Type B pancreatic cell (in vitro differentiated cells): ENCODE measurements around the gene CTNNA3. TPM values are rescaled to one million over a fixed set of nuclear protein-coding genes. Genes with fewer than 3 reads are reported as not detected.

Source experiments
- DNase-seq: peaks from one replicate; pipeline ENCODE4 v3.0.0; 2021; ENCODE audit warnings: mixed read lengths; ENCODE audit not compliant: unreplicated experiment; ENCODE audit errors: extremely low spot score
- H3K27ac Mint-ChIP-seq: 2 replicates; pipeline ENCODE4 v1.8.0; 2021; ENCODE audit warnings: mild to moderate bottlenecking, mixed read lengths
- H3K27me3 Mint-ChIP-seq: 2 replicates; pipeline ENCODE4 v1.8.0; 2021; ENCODE audit warnings: mixed read lengths
- H3K36me3 Mint-ChIP-seq: 2 replicates; pipeline ENCODE4 v1.8.0; 2021; ENCODE audit warnings: mixed read lengths
- H3K4me1 Mint-ChIP-seq: one replicate; pipeline ENCODE4 v1.8.0; 2021; ENCODE audit warnings: mixed read lengths; ENCODE audit not compliant: unreplicated experiment
- H3K4me3 Mint-ChIP-seq: 2 replicates; pipeline ENCODE4 v1.8.0; 2021; ENCODE audit warnings: mild to moderate bottlenecking, mixed read lengths
- H3K9me3 Mint-ChIP-seq: 2 replicates; pipeline ENCODE4 v1.8.0; 2021; ENCODE audit warnings: mixed read lengths
- CTCF ChIP-seq: fragments of 200-600 bp; sonication (generic); conservative IDR thresholded peaks from 2 replicates; pipeline ENCODE4 v1.5.0; 2021; ENCODE audit warnings: antibody characterized with exemption, mild to moderate bottlenecking
- total RNA-seq: library from RNA; stranded (reverse); gene quantifications from 2 replicates; pipeline ENCODE4 v1.2.1, GENCODE V29; 2021; ENCODE audit warnings: low replicate concordance

Gene CTNNA3
- total RNA-seq, 1 donor from 2014 or later = 2.6 TPM

- Mint-ChIP-seq H3K4me1 (no peaks in the 10 kb centered on the region), H3K4me3 (no peak overlapping the region), H3K27me3 (no peaks in the 10 kb centered on the region), H3K9me3 (no peaks in the 10 kb centered on the region), H3K36me3 (no peaks in the 10 kb centered on the region), H3K27ac (no peak overlapping the region)
- no peak for DNase-seq
- TF ChIP-seq CTCF = no peak
Observed at GRCh38 chr10:66353422-66353821, 1342.6 kb downstream of the CTNNA3 start.

- no peaks in the 10 kb centered on the region for H3K4me1 Mint-ChIP-seq
- H3K27ac Mint-ChIP-seq = no peak overlapping the region
- H3K4me3 Mint-ChIP-seq = no peak overlapping the region
- no peak for TF ChIP-seq CTCF
- no peaks in the 10 kb centered on the region for H3K36me3 Mint-ChIP-seq
- H3K9me3 Mint-ChIP-seq = peaks cover 4% of the 10 kb centered on the region
- DNase-seq = no peak
- H3K27me3 Mint-ChIP-seq = no peaks in the 10 kb centered on the region
Observed at GRCh38 chr10:66350622-66351399, 1345.2 kb downstream of the CTNNA3 start.

GRCh38 chr10:66349726-66350125 is 1346.3 kb downstream of the CTNNA3 start:
- no peak overlapping the region for H3K27ac Mint-ChIP-seq
- H3K4me3 Mint-ChIP-seq = no peak overlapping the region
- peaks cover 4% of the 10 kb centered on the region for H3K9me3 Mint-ChIP-seq

GRCh38 chr10:66349076-66349475 is 1346.9 kb downstream of the CTNNA3 start:
- no peak for DNase-seq
- Mint-ChIP-seq H3K27ac (no peak overlapping the region), H3K4me1 (no peaks in the 10 kb centered on the region), H3K36me3 (no peaks in the 10 kb centered on the region), H3K27me3 (no peaks in the 10 kb centered on the region), H3K9me3 (peaks cover 4% of the 10 kb centered on the region), H3K4me3 (no peak overlapping the region)
- no peak for TF ChIP-seq CTCF

More at GRCh38 chr10:66349726-66350125, 1346.3 kb downstream of the CTNNA3 start:
- no peaks in the 10 kb centered on the region for H3K4me1 Mint-ChIP-seq
- TF ChIP-seq CTCF = no peak
- H3K36me3 Mint-ChIP-seq = no peaks in the 10 kb centered on the region
- DNase-seq = no peak
- no peaks in the 10 kb centered on the region for H3K27me3 Mint-ChIP-seq

GRCh38 chr10:66337211-66337610 is 1358.8 kb downstream of the CTNNA3 start:
- no peak for TF ChIP-seq CTCF
- DNase-seq = no peak
- Mint-ChIP-seq H3K27ac (no peak overlapping the region), H3K4me1 (no peaks in the 10 kb centered on the region), H3K9me3 (no peaks in the 10 kb centered on the region), H3K4me3 (no peak overlapping the region), H3K27me3 (no peaks in the 10 kb centered on the region), H3K36me3 (no peaks in the 10 kb centered on the region)
